GM20000 (cell line): ENCODE results near the gene PIP4K2A.

Source experiments
- DNase-seq: peaks from one replicate; pipeline ENCODE4 v3.0.0; 2012; ENCODE audit warnings: low spot score
- CTCF ChIP-seq: IDR thresholded peaks from 2 replicates; pipeline ENCODE4 v1.5.1; 2012; ENCODE audit warnings: mild to moderate bottlenecking, control low read depth; ENCODE audit errors: extremely low read depth, missing control alignments

PIP4K2A gene

DNA sequence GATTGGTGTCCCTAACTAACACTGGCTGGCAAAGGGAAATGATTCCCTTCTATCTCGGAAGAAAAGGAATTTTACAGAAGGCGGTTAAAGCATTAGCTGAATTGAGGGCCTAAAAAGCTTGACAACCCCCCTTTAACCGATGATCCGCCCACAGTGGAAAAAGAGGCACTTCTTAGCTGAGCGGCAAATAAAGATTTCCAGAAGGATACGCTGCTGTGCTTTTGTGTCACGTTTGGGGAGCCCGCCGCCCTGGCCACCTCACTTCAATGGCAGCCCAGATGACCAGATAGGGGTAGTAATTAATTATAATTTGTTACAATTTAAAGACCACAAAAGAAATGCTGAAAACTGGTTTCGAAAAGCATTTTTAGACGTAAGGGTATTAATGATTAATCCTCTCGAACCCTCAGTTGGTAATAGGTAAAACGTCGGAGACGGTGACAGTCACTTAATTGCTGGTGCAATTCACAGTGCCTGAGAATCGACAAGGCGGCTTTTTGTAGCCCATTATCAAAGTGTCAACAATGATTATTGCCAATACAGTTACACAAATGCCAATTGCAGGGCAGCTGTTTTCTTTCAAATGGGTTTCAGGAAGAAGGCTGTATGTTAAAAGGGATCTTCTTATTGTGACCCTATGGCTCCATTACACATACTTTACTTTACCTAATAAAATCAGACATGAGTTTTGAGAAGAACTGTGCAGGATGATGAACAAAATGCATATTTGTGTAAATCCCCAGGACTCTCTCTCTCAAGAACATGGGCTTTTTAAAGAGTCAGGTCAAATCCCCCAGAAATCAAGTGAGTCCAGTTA, 154.1 kb downstream of the PIP4K2A start:
- DNase-seq = no peak
- no peak for TF ChIP-seq CTCF

- DNase-seq = no peak
- TF ChIP-seq CTCF = no peak
Observed at GRCh38 chr10:22557321-22557720, 157.1 kb downstream of the PIP4K2A start.

GRCh38 chr10:22556774-22557173, 157.6 kb downstream of the PIP4K2A start:
- DNase-seq = no peak
- no peak for TF ChIP-seq CTCF

GRCh38 chr10:22554461-22555182, 159.8 kb downstream of the PIP4K2A start:
- DNase-seq = no peak
- no peak for TF ChIP-seq CTCF

- DNase-seq = no peak
Observed at GRCh38 chr10:22553452-22553995, 160.9 kb downstream of the PIP4K2A start.

DNA sequence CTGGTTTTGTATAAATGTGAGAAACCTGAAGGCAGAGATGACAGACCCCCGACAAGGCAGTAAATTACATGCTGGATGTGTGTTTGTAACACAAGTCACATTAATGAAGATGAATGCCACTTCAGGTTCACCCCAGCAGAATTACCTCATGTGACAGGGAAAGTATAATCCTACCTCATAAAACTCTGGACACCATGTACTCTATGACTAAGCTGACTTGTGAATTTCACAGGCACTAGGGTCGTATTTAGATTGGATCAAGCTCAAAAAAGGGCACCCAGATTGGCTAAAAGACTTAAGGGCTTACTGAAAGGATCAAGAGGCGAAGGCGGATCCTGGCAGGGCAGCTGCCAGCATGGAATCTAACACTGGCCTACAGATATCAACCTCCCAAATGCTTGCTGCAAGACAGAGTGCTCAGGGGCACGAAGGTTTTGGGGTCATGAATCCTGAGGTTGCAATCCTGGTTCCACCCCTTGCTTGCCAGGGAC, 161.4 kb downstream of the PIP4K2A start:
- DNase-seq = no peak
- TF ChIP-seq CTCF = no peak

More at GRCh38 chr10:22553452-22553995, 160.9 kb downstream of the PIP4K2A start:
- TF ChIP-seq CTCF = no peak

DNA sequence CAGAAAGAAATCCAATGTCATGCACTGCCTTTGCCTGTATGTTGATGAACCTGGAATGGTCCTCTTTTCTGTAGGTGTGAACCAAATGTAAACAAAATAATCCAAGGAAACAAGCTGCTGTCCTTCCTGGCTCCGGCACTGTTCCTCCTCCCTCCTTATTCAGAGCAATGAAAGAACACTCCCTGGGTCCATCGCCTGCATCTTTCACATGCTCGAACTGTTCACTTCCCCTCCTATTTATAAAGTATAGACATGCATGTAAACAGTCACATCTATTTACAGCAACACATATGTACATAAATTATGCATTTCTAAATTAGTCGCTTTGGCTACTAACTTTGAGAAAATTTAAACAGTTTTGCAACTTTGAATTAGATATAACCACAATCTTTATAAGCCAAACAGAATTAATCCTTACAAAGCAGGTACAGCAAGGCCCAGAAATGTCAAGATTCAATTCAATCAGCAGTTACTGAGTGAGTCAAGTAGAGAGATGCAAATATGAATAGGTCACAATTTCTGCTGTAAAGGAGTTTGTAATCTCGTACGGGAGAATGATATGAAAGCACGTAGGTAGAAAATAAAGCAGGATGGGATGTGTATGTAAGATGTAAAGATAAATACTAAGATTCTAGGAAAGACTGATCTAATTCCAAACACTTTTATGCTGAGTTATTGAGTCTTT, 162.6 kb downstream of the PIP4K2A start:
- TF ChIP-seq CTCF = no peak
- DNase-seq = no peak
